HG03342 (cell line): Measurements from ENCODE around the gene CEACAM7.
"Not testable (repeated sequence)": the region's sequence is repeated elsewhere in the genome, so short reads cannot be mapped to it uniquely, and the experiment has no call there.

Experiments
- ATAC-seq: cut with Tn5 transposase; IDR thresholded peaks from one replicate; pipeline ENCODE4 v1.9.1; 2021; ENCODE audit warnings: mild to moderate bottlenecking, moderate library complexity; ENCODE audit not compliant: unreplicated experiment

The CEACAM7 gene

GRCh38 chr19:41657157-41657556 is 30.9 kb downstream of the CEACAM7 start:
- ATAC-seq, result no peak

DNA sequence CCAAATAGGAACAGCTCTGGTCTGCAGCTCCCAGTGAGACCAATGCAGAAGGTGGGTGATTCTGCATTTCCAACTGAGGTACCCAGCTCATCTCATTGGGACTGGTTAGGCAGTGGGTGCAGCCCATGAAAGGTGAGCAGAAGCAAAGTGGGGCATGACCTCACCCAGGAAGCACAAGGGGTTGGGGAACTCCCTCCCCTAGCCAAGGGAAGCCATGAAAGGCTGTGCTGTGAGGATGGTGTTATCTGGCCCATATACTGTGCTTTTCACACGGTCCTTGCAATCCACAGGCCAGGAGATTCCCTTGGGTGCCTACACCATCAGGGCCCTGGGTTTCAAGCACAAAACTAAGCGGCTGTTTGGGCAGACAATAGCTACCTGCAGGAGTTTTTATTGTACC is 31.3 kb downstream of the CEACAM7 start:
- ATAC-seq, result not testable (repeated sequence)

DNA sequence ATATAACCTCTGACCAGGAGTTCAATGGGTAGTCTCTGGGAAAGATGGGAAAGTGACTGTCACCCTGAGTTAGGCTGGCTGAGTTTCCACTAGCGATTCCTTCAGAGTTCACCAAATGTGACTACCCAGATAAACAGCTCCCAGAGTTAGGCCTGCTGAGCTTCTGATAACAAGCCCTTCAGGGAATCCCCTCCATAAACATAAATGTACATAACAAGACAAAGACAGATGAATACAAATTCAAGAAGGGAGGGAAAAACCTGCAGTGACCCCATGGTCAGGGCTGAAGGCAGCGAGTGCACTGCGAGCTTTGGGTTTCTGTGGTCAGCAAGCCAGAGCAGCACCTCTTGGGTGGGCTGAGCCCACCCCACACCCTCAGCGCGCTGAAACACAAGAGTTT is 35.8 kb downstream of the CEACAM7 start:
- ATAC-seq, result no peak

DNA sequence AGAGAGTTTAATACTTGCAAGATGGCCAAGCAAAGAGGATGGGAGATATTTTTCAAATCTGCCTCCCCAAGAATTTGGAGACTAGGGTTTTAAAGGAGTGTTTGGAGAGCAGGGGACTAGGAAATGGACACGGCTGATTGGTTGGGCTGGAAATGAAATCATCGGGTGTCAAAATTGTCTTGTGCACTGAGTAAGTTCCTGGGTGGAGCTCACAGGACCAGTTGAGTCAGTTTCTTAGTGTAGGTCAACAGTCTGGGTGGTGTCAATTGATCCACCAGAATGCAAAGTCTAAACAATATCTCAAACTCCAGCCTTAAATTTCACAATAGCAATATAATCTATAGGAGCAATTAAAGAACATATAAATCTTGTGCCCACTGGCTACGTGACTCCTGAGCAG is 38.2 kb downstream of the CEACAM7 start:
- no peak for ATAC-seq

DNA sequence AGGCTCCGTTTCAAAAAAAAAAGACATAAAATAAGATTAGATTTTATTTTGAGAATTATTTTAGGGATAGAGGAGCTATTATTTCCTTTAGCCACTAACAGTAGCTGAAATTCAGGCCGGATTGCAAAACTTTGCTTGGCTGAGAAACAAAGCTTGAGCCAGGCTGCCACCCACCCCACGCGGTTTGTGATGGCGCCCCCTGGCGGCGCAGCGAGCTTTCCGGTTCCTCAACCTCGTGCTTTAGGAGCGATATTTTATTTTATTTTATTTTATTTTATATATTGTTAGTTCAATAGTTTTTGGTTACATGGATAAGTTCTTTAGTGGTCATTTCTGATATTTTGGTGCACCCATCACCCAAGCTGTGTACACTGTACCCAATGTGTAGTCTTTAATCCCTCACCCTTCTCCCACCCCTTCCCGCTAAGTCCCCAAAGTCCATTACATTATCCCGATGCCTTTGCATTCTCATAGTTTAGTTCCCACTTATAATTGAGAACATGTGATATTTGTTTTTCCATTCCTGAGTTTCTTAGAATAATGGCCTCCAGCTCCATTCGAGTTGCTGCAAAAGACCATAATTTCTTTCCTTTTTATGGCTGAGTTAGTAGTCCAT is 41.4 kb downstream of the CEACAM7 start:
- no peak for ATAC-seq

- ATAC-seq, result no peak
Measured at GRCh38 chr19:41641879-41642485, 46.1 kb downstream of the CEACAM7 start.

DNA sequence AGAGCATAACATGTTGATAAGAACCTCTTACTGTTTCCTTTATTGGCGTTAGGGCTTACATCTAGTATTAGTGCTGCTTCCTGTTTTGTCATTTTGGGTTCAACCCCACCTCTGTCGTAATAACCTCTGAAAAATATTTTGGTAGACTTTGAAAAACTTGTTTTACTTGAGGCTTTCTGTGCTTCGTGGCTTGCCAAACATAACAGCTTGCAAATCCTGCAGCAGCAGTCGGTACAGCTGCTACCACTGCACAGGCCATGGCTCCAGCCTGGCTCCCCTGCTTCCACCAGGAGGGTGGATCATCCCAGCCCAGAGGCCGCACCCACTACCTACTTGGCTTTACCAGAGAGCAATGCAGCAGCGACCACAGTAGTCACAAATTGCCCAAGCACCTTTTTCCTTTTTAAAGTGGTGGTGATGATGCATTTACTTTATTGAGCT is 49.4 kb downstream of the CEACAM7 start:
- no peak for ATAC-seq

- no peak for ATAC-seq
Measured at GRCh38 chr19:41637484-41637883, 50.6 kb downstream of the CEACAM7 start.

- ATAC-seq, result no peak
Measured at GRCh38 chr19:41627966-41628675, 59.9 kb downstream of the CEACAM7 start.

DNA sequence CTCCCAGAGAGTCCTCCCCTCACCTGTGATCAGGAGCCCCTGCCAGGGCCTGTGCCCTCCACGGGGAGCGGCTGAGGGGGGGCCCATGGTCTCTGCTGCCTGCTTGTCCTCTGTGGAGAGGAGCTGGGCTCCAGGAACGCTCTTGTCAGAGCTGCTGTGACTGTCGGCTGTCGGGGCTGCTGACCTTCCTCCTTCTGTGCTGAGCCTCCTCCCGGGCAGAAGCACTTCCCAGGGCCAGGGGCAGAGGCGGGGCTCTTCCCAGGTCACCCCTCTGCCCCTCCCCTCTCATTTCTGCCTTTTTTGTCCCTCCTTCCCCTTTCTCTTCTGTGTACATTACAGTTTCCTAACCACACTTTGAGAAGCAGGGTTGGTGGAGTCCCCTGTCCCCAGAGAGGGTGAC is 61.2 kb downstream of the CEACAM7 start, which contains the start of gene CEACAM4:
CEACAM4 (minus strand) TSS at position 198 of the 400 bp plus-strand sequence; CDS start at position 87, 111 bp downstream.
- no peak for ATAC-seq

- no peak for ATAC-seq
Measured at GRCh38 chr19:41626278-41626677, 61.8 kb downstream of the CEACAM7 start.

- ATAC-seq, result no peak
Measured at GRCh38 chr19:41624937-41625336, 63.1 kb downstream of the CEACAM7 start.

GRCh38 chr19:41624515-41624914 is 63.6 kb downstream of the CEACAM7 start:
- ATAC-seq, result no peak

DNA sequence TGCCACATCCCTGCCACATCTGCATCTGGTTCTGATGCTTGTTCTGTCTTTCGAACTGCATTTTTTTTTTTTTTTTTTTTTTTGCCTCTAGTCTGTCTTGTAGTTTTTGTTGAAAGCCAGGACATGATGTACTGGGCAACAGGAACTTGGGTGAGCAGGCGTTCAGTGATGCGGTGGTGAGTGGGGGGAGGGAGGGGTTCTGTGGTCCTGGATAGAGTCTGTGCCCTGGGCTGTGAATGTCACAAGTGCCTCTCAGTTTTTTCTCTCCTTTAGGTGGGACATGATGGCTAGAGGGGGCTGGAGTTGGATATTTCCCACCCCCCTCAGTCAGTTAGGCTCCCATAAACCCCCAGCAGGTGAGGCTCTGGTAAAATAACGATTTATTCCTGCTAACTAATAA is 64.7 kb downstream of the CEACAM7 start:
- no peak for ATAC-seq
